Activated CD4-positive, alpha-beta T cell treated with anti-CD3 and anti-CD28 coated beads, Interleukin-2, amount 50 U/mL, for 1 hour (primary cell): Measurements from ENCODE around the gene ADAM11.
"Not testable (repeated sequence)": the region's sequence is repeated elsewhere in the genome, so short reads cannot be mapped to it uniquely, and the experiment has no call there.

ENCODE experiments used
- DNase-seq: peaks from one replicate; pipeline ENCODE4 v3.0.0-alpha.2; 2020

ADAM11 gene

DNA sequence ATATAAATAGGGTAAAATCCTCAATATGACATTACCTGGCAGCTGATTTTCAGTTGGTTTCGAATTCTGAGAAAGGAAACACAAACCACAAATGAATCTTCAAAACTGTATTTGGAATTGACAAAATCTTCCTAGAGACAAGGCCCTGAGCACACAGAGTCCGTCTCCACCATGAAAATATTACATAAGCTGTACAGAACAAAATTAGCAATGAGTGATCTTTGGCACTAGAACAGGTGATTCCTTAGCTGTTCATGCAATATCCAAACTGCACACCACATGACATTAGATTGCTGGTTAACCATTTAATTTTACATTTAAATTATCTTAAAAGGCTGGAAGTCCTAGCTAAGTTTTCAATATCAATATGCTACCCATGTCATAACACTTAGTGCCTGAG, 39.6 kb downstream of the ADAM11 start:
- no peak for DNase-seq

- DNase-seq, result no peak
Observed at GRCh38 chr17:44801880-44802279, 43.1 kb downstream of the ADAM11 start.

GRCh38 chr17:44804302-44805089, 45.7 kb downstream of the ADAM11 start:
- DNase-seq, result no peak

DNA sequence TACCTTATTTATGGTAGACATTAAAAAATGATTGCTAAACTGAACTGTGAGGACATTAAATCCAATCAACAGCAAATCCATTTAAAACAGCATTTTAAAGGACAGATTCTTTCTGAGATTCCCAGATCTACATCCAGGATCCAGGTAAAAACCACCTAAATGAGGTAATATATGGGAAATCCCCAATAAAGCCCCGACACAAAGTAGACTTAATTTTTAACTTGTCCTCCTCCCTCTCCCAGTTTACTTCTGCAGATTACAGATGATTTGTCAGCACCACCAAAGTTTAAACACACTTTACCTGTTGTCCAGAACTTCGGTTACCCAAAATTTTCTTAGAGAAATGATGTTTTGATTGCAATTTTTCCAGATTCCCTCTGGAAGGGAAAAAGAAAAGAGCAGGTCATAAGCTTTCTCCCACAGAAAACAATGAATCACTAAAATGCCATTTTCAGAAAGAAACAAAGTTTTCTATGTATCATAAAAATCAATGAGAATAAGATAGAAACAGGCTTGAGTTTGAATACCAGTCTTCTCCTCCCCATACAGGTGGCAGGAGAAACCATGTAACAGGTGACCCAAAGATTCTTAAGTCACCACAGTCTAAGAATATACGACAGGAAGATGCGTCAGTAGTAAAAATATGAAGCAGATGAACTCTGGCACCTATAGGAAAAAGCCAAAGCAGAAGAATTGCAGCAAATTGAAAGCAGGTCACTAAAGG, 48.5 kb downstream of the ADAM11 start:
- DNase-seq, result no peak

DNA sequence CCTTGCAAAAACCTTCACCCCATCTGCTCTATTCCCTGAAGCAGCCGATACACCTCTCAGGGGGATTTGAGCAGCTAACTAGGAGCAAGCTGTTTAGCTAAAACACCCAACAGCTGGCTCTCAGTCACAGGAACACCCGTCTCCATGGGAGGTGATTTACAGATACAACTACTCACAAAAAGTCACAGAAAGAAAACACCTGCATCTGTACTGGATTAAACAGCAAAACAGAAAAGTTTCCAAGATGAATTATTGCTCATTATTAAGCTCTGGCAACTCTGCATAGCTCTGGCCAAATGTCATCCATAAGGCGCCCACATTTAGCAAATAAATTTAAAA, 49.0 kb downstream of the ADAM11 start:
- no peak for DNase-seq

- no peak for DNase-seq
Observed at GRCh38 chr17:44808156-44808555, 49.4 kb downstream of the ADAM11 start.

- not testable (repeated sequence) for DNase-seq
Observed at GRCh38 chr17:44808656-44809388, 50.0 kb downstream of the ADAM11 start.

GRCh38 chr17:44812263-44812662, 53.5 kb downstream of the ADAM11 start:
- no peak for DNase-seq

DNA sequence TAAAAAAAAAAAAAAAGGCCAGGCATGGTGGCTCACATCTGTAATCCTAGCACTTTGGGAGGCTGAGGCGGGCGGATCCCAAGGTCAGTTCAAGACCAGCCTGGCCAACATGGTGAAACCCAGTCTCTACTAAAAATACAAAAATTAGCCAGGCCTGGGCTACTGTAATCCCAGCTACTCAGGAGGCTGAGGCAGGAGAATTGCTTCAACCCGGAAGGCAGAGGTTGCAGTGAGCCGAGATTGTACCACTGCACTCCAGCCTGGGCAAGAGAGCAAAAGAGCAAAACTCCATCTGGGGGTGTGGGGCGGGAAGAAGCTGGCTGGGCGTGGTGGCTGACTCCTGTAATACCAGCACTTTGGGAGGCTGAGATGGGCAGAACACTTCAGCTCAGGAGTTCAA, 59.7 kb downstream of the ADAM11 start:
- DNase-seq, result not testable (repeated sequence)

GRCh38 chr17:44820631-44821212, 61.9 kb downstream of the ADAM11 start:
- DNase-seq, result no peak

DNA sequence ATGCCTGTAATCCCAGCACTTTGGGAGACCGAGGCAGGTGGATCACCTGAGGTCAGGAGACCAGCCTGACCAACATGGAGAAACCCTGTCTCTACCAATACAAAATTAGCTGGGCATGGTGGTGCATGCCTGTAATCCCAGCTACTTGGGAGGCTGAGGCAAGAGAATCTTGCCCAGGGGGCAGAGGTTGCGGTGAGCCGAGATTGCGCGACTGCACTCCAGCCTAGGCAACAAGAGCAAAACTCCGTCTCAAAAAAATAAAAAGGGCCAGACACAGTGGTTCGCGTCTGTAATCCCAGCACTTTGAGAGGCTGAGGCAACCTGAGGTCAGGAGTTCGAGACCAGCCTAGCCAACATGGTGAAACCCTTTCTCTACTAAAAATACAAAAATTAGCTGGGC, 66.4 kb downstream of the ADAM11 start:
- not testable (repeated sequence) for DNase-seq

DNA sequence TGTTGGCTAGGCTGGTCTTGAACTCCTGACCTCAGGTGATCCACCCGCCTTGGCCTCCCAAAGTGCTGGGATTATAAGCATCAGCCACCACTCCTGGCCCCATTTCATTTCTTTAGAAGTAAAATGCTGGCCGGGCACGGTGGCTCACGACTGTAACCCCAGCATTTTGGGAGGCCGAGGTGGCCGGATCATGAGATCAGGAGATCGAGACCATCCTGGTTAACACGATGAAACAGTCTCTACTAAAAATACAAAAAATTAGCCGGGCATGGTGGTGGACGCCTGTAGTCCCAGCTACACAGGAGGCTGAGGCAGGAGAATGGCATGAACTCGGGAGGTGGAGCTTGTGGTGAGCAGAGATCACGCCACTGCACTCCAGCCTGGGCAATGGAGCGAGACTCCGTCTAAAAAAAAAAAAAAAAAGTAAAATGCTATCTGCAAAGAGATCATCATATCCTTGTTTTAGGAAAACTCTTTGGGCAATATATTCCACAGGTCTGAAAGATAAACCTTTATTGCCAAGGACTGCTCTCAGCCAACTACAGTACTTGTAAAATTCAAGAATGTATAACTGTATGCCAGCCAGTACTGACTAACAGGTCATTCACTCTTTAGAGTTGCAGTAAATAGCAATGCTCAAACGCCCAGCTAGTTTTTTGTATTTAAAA, 67.5 kb downstream of the ADAM11 start:
- no peak for DNase-seq

DNA sequence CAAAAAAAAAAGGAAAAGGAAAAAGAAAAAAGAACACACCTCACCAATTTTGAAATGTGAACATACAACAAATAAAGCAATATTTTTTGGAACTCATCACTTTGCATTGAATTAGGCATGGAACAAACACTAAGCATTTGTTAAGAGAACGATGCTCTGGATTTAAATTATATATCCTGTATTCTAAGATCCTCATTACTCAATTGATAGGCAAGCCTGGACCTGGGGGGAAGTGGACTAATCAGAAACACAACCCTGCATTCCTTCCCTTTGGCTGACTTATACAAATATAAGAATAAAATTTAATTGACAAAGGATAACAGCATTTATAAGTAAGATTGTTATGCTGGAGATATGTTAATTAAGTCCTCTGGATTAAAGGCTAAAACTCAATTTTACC, 69.1 kb downstream of the ADAM11 start:
- no peak for DNase-seq

GRCh38 chr17:44828919-44829522, 70.2 kb downstream of the ADAM11 start:
- peak; percentile 4 for DNase-seq

- DNase-seq, result peak; percentile 5
Observed at GRCh38 chr17:44829523-44830358, 71.0 kb downstream of the ADAM11 start, which contains the start of gene GJC1. GJC1 (minus strand) TSS chr17:44830287; CDS start chr17:44805817, 24,470 bp downstream.

- DNase-seq, result peak; percentile 2
Observed at GRCh38 chr17:44830359-44831288, 71.8 kb downstream of the ADAM11 start.

- no peak for DNase-seq
Observed at GRCh38 chr17:44831371-44831770, 72.6 kb downstream of the ADAM11 start.
